Spleen (tissue), 7 donors: Measurements from ENCODE around the gene CBX1.

Experiments used
- CTCF ChIP-seq, 11 experiments: fragments of 200-600 bp in 7 of 11; fragments of 450-650 bp in 4 of 11; sonication (generic) in 4 of 11; IDR thresholded peaks in 8 of 11; conservative IDR thresholded peaks in 3 of 11; 1 replicate in 7 of 11; 2 replicates in 4 of 11; pipeline versions ENCODE4 v1.4.0 to v1.8.0; 2016 to 2021; ENCODE audit warnings: antibody characterized with exemption in 11 of 11, inconsistent platforms in 4 of 11, mild to moderate bottlenecking in 1 of 11
- POLR2A ChIP-seq, 3 donors: fragments of 450-650 bp; IDR thresholded peaks; one replicate each; pipeline ENCODE4 v1.5.1; 2017; ENCODE audit warnings: antibody characterized with exemption in 3 of 3, mild to moderate bottlenecking in 1 of 3
- POLR2AphosphoS5 ChIP-seq, 3 donors: sonication (generic); formaldehyde crosslinking; IDR thresholded peaks; one replicate each; pipeline ENCODE4 v1.5.1; 2017; ENCODE audit warnings: antibody characterized with exemption in 3 of 3
- donor health status: DM: no; HTN: no; CAD: no; lungs with moderate emphysema.
- donor health status: DM: no; HTN: no; CAD: no.
- donor health status: DM: no; HTN: no; CAD: no.

DNA sequence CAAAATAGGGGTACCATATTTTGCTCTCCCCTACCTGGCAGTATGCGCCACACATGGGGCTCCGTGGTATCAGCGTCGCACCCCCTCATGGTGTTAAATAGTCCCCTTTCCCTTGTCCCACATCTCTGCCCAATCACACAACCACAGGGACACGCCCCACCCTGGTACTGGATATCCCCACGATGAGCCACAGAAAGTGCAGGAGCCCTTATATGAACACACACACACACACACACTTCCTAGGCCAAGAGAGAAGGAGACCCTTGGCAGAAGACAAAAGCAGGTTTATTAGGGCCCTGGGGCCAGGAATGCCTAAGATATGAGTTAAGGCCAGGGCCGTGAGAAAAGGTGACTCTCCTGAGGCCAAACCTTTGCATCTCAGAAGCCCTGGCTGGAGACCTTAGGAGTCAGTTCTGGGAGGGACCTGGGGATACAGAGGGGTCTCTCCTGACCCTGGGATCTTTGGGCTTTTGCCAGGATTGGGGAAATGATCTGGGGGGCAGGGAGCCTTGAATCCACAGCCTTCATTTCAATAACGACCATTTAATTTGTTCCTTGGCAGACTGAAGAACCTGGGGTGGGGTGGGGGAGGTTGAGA, 75.3 kb downstream of the CBX1 start:
- TF ChIP-seq CTCF (IDR thresholded peaks at IDR 0.05 in 8 of 11, conservative IDR thresholded peaks at IDR 0.05 in 3 of 11) (no peak), POLR2AphosphoS5 (IDR thresholded peaks at IDR 0.05) (no peak), POLR2A (IDR thresholded peaks at IDR 0.05) (no peak)
